Stimulated activated CD8-positive, alpha-beta memory T cell treated with anti-CD3 and anti-CD28 coated beads, Interleukin-7, amount 100 ng/mL, for 48 hours (primary cell): ENCODE data around the gene PLEKHA6.
"Not testable (repeated sequence)": the region's sequence is repeated elsewhere in the genome, so short reads cannot be mapped to it uniquely, and the experiment has no call there.

ENCODE experiments used
- DNase-seq, 2 donors: peaks; one replicate each; pipeline ENCODE4 v3.0.0-alpha.2; 2020; ENCODE audit warnings: low read depth in 1 of 2; ENCODE audit errors: extremely low read depth in 1 of 2

PLEKHA6 gene

DNA sequence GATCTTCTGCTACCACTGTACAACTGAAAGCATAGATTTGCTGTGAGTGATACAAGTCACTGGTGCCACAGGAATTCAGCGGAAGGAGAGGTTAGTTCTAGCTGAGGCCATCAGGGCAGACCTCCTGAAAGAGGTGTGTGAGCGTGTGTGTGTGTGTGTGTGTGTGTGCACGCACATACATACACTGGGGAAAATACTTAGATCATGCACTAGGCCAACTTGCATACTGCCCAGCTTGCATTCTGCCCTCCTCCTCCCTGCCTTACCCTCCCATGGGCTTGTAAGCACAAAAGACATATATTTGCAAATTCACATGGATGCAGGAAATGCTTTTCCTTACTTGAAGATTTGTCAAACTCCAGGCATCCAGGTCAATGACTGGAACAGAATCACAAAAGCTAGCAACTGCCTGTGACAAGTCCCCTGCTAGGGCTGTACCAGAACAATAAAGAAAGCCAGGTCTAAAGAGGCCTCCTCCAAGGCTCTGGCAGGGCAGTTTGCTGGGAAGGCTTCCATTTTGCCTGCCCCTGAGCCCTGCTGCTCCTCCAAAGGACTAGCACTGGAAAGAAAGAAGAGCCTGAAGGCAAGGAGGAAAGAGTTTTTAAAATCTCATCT, 23.2 kb downstream of the PLEKHA6 start:
- DNase-seq: no peak

DNA sequence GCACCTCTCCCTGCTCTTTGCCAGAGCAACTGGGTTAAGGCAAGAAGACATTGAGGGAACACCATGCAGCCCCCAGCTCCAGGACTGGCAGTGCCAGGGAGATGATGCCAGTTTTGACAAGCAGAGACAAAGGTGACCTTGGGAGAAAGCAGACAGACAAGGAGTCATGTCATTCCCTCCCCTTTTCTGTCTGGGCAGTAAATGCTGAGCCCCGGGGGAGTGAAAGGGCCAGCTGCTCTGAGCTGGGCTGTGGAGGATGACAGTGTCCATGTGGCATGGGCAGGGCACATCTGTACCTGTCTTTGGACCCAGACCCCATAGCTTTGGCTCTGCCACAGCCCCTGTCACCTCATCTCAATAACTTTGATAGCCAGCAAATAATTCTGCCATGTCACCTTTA, 24.2 kb downstream of the PLEKHA6 start:
- DNase-seq: no peak

DNA sequence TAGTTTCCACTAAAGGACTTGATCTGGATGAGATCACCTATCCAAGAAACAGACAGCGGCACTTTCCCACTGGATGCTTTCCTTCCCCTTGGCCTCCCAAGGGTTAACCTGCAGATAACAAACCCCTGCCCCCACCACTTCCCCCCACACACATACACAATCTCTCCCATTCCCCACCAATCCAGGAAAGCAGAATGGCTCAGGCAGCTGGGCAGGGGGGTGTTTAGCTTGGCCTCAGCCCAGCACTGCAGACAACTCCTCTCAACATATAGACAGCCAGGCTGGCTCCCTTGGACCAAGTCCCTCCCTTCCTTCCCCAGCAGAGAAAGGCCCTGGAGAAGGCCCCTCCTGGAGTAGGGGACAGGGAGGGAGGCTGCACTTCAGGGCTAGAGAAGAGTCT, 24.6 kb downstream of the PLEKHA6 start:
- DNase-seq: no peak

GRCh38 chr1:204334455-204334854, 25.3 kb downstream of the PLEKHA6 start:
- DNase-seq: no peak

DNA sequence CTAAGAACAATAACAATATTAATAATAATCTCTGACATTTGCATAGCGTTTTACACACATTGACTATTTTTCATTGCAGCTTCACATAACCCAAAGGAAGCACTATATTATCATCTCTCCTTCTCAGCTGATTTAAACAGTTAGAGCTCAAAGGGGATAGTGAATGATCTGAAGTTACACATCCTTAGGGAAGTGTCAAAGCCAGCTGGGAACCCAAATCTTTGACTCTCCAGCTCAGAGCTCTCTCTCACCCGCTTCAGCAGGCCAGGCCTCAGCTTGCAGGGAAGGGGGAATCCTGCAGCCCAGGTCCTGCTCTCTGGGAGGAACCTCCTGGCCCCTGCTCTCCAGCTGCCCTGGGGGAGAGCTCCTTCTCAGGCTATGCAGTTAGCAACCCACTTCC, 26.3 kb downstream of the PLEKHA6 start:
- no peak for DNase-seq

- DNase-seq: no peak
Observed at GRCh38 chr1:204331847-204332487, 27.8 kb downstream of the PLEKHA6 start.

- no peak for DNase-seq
Observed at GRCh38 chr1:204331275-204331674, 28.5 kb downstream of the PLEKHA6 start.

GRCh38 chr1:204327870-204328269, 31.9 kb downstream of the PLEKHA6 start:
- DNase-seq: not testable (repeated sequence)

DNA sequence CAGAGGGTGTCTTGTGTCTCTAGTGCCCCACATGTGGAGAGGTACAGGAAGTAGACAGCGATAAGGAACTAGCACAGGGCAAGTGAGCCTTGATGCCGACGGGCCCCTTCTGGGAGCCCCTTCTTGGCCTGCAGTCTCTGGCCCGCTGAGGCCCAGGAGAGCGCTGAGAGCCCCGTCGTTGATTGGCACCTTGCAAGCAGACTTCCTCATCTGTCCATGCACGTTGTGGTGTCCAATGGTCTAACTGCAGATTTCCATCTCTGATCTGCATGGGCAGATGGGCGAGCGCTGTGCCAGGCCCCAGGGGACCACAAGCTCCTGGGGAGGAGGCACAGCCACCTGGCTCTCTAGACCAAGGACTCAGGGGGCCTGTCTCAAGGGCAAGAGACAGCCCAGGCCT, 32.4 kb downstream of the PLEKHA6 start:
- no peak for DNase-seq

GRCh38 chr1:204326771-204327300, 32.9 kb downstream of the PLEKHA6 start:
- no peak for DNase-seq

GRCh38 chr1:204325944-204326343, 33.8 kb downstream of the PLEKHA6 start:
- no peak for DNase-seq

DNA sequence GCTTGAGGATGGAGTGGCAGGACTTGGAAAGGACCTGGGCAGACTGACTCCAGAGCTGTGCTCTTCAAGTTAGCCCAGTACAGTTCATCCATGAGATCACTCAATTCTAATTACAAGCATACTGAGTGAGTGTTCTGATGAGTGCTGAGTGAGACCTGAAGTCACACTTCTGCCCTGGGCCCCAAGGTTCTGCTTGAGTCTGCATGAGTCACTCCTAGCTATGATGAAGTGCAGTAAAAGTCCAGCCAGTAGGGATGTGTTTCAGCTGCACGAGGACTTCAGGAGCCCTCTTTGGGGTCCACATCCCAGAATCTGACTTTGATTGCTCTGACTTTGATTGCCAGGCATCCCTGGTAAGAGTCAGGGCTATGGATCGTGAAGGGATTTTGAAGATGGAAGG, 35.8 kb downstream of the PLEKHA6 start:
- peak; percentile 33 to 68 for DNase-seq

GRCh38 chr1:204322339-204322868, 37.3 kb downstream of the PLEKHA6 start:
- DNase-seq: no peak

GRCh38 chr1:204321665-204322064, 38.1 kb downstream of the PLEKHA6 start:
- DNase-seq: no peak

DNA sequence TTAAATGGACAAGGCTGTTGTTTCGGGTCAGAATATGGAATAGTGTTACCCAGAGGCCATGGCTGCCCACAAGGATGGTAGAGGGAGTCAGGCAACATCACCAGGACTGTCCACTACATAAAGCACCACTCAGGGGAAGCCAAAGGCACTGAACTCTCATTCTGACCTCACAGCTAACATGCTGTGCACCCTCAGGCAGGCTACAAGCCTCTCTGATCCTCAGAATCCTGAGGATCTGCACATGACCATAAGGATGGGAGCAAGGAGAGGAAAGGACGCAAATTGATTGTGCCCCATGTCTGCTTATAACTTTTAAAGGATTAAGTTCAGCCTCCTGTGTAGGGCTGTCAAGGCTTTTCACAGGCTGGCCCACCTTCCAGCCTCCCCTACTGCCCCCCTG, 38.7 kb downstream of the PLEKHA6 start:
- DNase-seq: no peak

DNA sequence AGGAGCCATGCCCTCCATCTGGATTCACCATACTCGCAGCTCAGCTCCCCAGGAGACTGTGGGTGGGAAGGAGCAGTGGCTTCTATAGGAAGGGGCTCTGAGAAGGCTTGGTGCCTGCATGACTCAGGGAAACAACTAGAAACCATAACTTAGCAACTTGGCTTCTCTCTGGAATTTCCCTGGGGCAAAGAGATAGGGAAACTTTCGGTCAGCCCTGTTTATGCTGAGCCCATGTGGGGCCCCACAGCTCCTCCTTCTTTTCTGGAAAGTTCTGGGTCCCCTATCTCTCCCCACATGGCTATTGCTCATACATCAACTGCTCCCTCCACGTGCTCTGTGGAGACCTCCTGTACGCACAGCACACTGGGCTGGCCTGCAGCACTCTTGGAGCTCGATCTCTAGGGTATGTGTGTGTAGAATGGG, 39.3 kb downstream of the PLEKHA6 start:
- DNase-seq: peak in 1 of 2 donors; percentile 7

DNA sequence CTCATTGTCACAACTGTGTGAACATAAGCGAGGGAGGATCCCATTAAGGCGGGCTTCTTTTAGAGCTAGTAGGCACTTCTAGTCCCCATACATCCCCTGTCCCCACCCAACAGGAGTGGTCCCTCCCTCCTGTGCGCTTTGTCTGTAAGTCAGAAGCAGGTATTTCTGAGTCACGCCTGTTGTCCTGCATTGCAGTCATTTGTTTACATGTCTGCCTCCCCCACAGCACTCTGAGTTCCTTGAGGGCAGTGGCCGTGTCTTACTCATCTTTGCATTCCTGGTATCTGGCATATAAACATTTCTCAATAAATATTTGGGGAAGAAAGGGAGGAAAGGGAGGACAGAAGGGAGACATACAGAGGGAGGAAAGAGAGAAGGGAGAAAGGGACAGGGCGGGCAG, 40.3 kb downstream of the PLEKHA6 start:
- DNase-seq: no peak

GRCh38 chr1:204319027-204319426, 40.7 kb downstream of the PLEKHA6 start:
- DNase-seq: no peak

GRCh38 chr1:204318324-204318723, 41.4 kb downstream of the PLEKHA6 start:
- DNase-seq: no peak

GRCh38 chr1:204317170-204317569, 42.6 kb downstream of the PLEKHA6 start:
- no peak for DNase-seq

DNA sequence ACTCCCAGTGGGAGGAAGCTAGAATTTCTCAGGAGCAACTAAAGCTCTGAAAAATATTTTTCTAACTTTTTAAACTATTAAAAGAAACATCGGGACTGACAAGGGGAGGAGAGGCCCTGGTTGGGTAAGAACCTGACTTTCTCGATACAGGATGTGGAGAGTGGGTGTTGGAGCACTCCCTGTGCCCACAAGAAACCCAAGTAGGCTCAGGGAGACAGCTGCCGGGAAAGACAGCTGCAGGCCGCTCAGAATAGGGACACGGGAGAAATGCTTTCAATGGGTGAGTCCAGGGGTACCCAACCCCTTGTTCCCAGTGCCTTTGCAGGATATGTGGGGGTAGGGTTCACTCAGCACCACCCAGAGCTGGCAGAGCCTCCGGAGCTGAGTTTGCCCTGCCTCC, 43.6 kb downstream of the PLEKHA6 start:
- no peak for DNase-seq

DNA sequence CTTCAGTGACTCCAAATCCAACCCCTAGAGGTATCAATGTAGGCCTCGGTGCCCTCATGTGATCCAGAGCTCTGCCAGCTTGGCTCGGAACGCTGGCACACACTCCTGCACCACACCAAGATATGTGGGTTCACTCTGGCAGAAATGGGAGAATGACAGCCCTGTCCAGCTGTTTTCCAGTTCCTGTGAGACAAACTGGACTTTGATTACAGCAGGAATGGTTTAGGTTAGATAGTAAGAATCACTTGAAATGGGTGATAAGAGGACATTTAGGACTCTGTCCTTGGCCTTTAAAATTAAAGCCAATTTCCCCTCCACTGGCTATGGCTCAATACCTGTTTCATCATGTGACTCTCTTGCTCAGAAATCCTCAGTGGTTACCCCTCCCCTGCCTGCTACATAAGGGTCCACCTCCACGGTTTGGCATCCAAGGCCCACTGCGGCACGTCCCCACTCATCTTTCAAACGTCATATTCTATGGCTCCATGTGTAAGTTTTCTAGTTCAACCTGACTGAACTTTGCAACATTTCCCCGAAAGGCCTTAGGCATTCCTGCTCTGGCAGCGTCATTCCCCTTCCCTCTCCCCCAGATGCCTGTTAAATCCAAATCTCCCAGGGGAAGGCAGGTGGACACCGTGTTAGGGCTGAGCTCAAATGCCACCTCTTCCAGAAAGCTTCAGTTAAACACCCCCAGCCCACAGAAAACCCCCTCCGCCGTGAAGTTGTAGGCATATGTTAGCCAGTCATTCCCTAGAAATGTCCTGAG, 44.7 kb downstream of the PLEKHA6 start:
- DNase-seq: no peak
